Lung (tissue), 12 donors: Measurements from ENCODE around the gene HCFC1. TPM values are rescaled to one million over a fixed set of nuclear protein-coding genes. Genes with fewer than 3 reads are reported as not detected.
A peak's percentile ranks its signal among the peaks of the same experiment; 100 is the strongest.

Experiments used
- ATAC-seq: fragments of 200-7000 bp; cut with Tn5 transposase; one replicate; pipeline ENCODE4 v1.9.1; 2020; ENCODE audit warnings: moderate number of reproducible peaks; ENCODE audit not compliant: insufficient read depth, low FRiP score
- DNase-seq, 3 donors: peaks; one replicate each; pipeline ENCODE4 v3.0.0-alpha.2; 2013 to 2017
- H3K27ac ChIP-seq, 2 donors: one replicate each; pipeline ENCODE4 v1.5.1; 2013; ENCODE audit warnings: mild to moderate bottlenecking in 2 of 2, moderate library complexity in 2 of 2, control low read depth in 1 of 2, inconsistent platforms in 1 of 2, low read depth in 1 of 2, low read length in 1 of 2
- H3K27me3 ChIP-seq, 3 donors: one replicate each; pipeline ENCODE4 v1.5.1; 2013; ENCODE audit warnings: low read length in 2 of 3; ENCODE audit not compliant: control insufficient read depth in 3 of 3, insufficient read depth in 3 of 3
- H3K36me3 ChIP-seq, 4 donors: one replicate each; pipeline ENCODE4 v1.5.1; 2013; ENCODE audit warnings: low read length in 4 of 4, mild to moderate bottlenecking in 1 of 4, moderate library complexity in 1 of 4; ENCODE audit not compliant: control insufficient read depth in 4 of 4, insufficient read depth in 4 of 4
- H3K4me1 ChIP-seq, 5 donors: one replicate each; pipeline ENCODE4 v1.5.1; 2013; ENCODE audit warnings: low read length in 5 of 5, mild to moderate bottlenecking in 2 of 5, moderate library complexity in 1 of 5; ENCODE audit not compliant: control insufficient read depth in 5 of 5, insufficient read depth in 5 of 5
- H3K4me3 ChIP-seq: one replicate; pipeline ENCODE4 v1.5.1; 2013; ENCODE audit warnings: mild to moderate bottlenecking, control low read depth, moderate library complexity
- H3K9ac ChIP-seq, 2 donors: one replicate each; pipeline ENCODE4 v1.5.1; 2013; ENCODE audit warnings: low read length in 2 of 2, control low read depth in 1 of 2; ENCODE audit not compliant: insufficient read depth in 1 of 2
- H3K9me3 ChIP-seq, 4 donors: one replicate each; pipeline ENCODE4 v1.5.1; 2013; ENCODE audit warnings: low read length in 3 of 4, mild to moderate bottlenecking in 1 of 4, moderate library complexity in 1 of 4; ENCODE audit not compliant: control insufficient read depth in 4 of 4, insufficient read depth in 3 of 4
- CTCF ChIP-seq: IDR thresholded peaks from 2 replicates; pipeline ENCODE4 v1.5.1; 2012; ENCODE audit warnings: mild to moderate bottlenecking; ENCODE audit errors: control extremely low read depth, extremely low read depth
- WGBS, 2 donors: extraction: QIAGEN DNeasy Blood & Tissue Kit; methylation state at CpG; one replicate each; pipeline ENCODE4 v1.1.7; 2013; 5-methylcytosine and 5-hydroxymethylcytosine counted together
- polyA plus RNA-seq, 2 donors: library from polyadenylated mRNA; stranded (reverse); fragments of 200-250 nt; gene quantifications; one replicate each; pipeline ENCODE4 v1.2.1, GENCODE V29; 2013
- total RNA-seq, 2 donors: library from RNA; depleted of rRNA in 1 of 2; stranded (reverse); fragments of >200 nt in 1 of 2; gene quantifications; one replicate each; pipeline ENCODE4 v1.2.1, GENCODE V29; 2014 to 2021
- donor health status: control.
- donor health status: control.
- donor health status: Bipolar disorder and iron deficiency.
- donor health status: healthy.
- donor health status: DM: yes; HTN: yes; CAD: no.

The HCFC1 gene
- total and polyA plus RNA-seq, 4 donors: 10.7 to 59.4 (median 24.1) TPM

GRCh38 chrX:153926552-153926857 is 45.1 kb downstream of the HCFC1 start:
- H3K4me3 ChIP-seq: no peak overlapping the region
- H3K9ac ChIP-seq: no peak overlapping the region
- H3K27ac ChIP-seq: peak overlapping the region; percentile 90 to 96
- WGBS, 2 donors: 8 to 28% methylated on average over 2 to 4 of the region's 4 CpGs
- H3K4me1 ChIP-seq: peaks cover 0 to 29% (median 9%) of the 10 kb centered on the region in 5 donors
- TF ChIP-seq CTCF: no peak
- DNase-seq (no peak), ATAC-seq (peak; percentile 28)
- peaks cover 0 to 3% (median 0%) of the 10 kb centered on the region in 4 donors for H3K9me3 ChIP-seq
- no peaks in the 10 kb centered on the region for H3K27me3 ChIP-seq
- H3K36me3 ChIP-seq: peaks cover 0 to 5% (median 3%) of the 10 kb centered on the region in 4 donors

- no peaks in the 10 kb centered on the region for H3K27me3 ChIP-seq
- DNase-seq (no peak), ATAC-seq (no peak)
- no peak within 1 kb of the TSS for H3K9ac ChIP-seq
- H3K27ac ChIP-seq: peak within 1 kb of the TSS; percentile 95 to 96
- 11 to 29% methylated on average over 10 to 59 of the region's 59 CpGs for WGBS, 2 donors
- peaks cover 0 to 34% (median 12%) of the 10 kb centered on the region in 5 donors for H3K4me1 ChIP-seq
- TF ChIP-seq CTCF: no peak
- peaks cover 0 to 3% (median 0%) of the 10 kb centered on the region in 4 donors for H3K9me3 ChIP-seq
- peak within 1 kb of the TSS; percentile 49 for H3K4me3 ChIP-seq
- peaks cover 0 to 3% (median 0%) of the 10 kb centered on the region in 4 donors for H3K36me3 ChIP-seq
Observed at GRCh38 chrX:153925739-153926551, 45.7 kb downstream of the HCFC1 start, which contains the start of gene ARHGAP4. TSS of gene ARHGAP4 (minus strand) at chrX:153926264. CDS start at chrX:153926202, 62 bp downstream.

GRCh38 chrX:153925387-153925738 is 46.3 kb downstream of the HCFC1 start:
- Histone ChIP-seq H3K27me3 (peaks cover 0 to 3% (median 0%) of the 10 kb centered on the region in 3 donors), H3K9me3 (peaks cover 0 to 3% (median 0%) of the 10 kb centered on the region in 4 donors), H3K4me3 (peak overlapping the region; percentile 22), H3K27ac (peak overlapping the region; percentile 28 to 82), H3K9ac (no peak overlapping the region), H3K36me3 (peaks cover 0 to 6% (median 0%) of the 10 kb centered on the region in 4 donors), H3K4me1 (peaks cover 0 to 34% (median 12%) of the 10 kb centered on the region in 5 donors)
- ATAC-seq (no peak), DNase-seq (no peak)
- 36 to 66% methylated on average over 3 to 4 of the region's 4 CpGs for WGBS, 2 donors
- no peak for TF ChIP-seq CTCF
